HL-60 (cell line): ENCODE results near the gene CACFD1.
A peak's percentile ranks its signal among the peaks of the same experiment; 100 is the strongest.

Experiments used
- DNase-seq, 2 experiments: peaks; one replicate each; pipeline ENCODE4 v3.0.0-alpha.2; 2010 to 2020; ENCODE audit warnings: low read depth in 1 of 2, low spot score in 1 of 2
- H3K27ac ChIP-seq: fragments of 250-450 bp; sonication (Bioruptor Pico); replicated peaks from 2 replicates; pipeline ENCODE4 v1.5.1; 2020; ENCODE audit warnings: mild to moderate bottlenecking, moderate library complexity
- H3K27me3 ChIP-seq: fragments of 250-450 bp; sonication (Bioruptor Pico); 2 replicates; pipeline ENCODE4 v1.5.1; 2021; ENCODE audit warnings: mild to moderate bottlenecking, moderate library complexity; ENCODE audit not compliant: insufficient read depth, poor library complexity, severe bottlenecking
- H3K4me3 ChIP-seq: replicated peaks from 2 replicates; pipeline ENCODE4 v1.5.1; 2011; ENCODE audit warnings: mild to moderate bottlenecking, control low read depth, low read length; ENCODE audit not compliant: insufficient read depth
- GABPA ChIP-seq: IDR thresholded peaks from 2 replicates; pipeline ENCODE4 v1.6.1; 2012; ENCODE audit warnings: low read depth
- POLR2AphosphoS5 ChIP-seq: IDR thresholded peaks from 2 replicates; pipeline ENCODE4 v1.6.1; 2012; ENCODE audit warnings: low read depth
- REST ChIP-seq: IDR thresholded peaks from 2 replicates; pipeline ENCODE4 v1.6.1; 2012; ENCODE audit warnings: low read depth; ENCODE audit not compliant: insufficient replicate concordance
- SPI1 ChIP-seq: IDR thresholded peaks from 2 replicates; pipeline ENCODE4 v1.6.1; 2012; ENCODE audit warnings: low read depth, mild to moderate bottlenecking, borderline replicate concordance
- TF ChIP-seq, protein P1 (sequence below): IDR thresholded peaks from one replicate; pipeline ENCODE4 v1.5.1; 2011; ENCODE audit warnings: low read length, control low read depth, inconsistent platforms; ENCODE audit not compliant: insufficient read depth

Gene CACFD1

DNA sequence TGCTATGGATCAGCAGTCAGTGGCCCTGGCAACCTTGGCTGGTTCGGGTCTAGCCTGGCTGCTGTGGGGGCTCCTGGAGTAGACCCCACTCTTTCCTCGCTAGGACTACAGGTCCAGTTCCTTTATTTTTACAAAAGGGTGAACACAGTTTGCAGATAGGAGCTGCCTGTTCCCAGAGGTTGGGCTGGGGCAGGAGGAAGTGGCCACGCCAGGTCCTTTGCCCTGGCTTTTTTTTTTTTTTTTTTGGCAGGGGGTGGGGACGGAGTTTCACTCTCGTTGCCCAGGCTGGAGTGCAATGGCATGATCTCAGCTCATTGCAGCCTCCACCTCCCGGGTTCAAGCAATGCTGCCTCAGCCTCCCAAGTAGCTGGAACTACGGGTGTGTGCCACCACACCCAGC, 11.2 kb downstream of the CACFD1 start:
- DNase-seq = peak in 1 of 2 experiments; percentile 42
- no peaks in the 10 kb centered on the region for H3K27me3 ChIP-seq
- TF ChIP-seq, protein P1, sequence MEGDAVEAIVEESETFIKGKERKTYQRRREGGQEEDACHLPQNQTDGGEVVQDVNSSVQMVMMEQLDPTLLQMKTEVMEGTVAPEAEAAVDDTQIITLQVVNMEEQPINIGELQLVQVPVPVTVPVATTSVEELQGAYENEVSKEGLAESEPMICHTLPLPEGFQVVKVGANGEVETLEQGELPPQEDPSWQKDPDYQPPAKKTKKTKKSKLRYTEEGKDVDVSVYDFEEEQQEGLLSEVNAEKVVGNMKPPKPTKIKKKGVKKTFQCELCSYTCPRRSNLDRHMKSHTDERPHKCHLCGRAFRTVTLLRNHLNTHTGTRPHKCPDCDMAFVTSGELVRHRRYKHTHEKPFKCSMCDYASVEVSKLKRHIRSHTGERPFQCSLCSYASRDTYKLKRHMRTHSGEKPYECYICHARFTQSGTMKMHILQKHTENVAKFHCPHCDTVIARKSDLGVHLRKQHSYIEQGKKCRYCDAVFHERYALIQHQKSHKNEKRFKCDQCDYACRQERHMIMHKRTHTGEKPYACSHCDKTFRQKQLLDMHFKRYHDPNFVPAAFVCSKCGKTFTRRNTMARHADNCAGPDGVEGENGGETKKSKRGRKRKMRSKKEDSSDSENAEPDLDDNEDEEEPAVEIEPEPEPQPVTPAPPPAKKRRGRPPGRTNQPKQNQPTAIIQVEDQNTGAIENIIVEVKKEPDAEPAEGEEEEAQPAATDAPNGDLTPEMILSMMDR = no peak
- TF ChIP-seq SPI1 = peak; percentile 55; the same call in 1 of the 2 replicates
- peak overlapping the region; percentile 44 for H3K27ac ChIP-seq
- no peak overlapping the region for H3K4me3 ChIP-seq

GRCh38 chr9:133471551-133472276, 11.9 kb downstream of the CACFD1 start:
- no peaks in the 10 kb centered on the region for H3K27me3 ChIP-seq
- TF ChIP-seq SPI1 (no peak), POLR2AphosphoS5 (no peak), GABPA (no peak), REST (no peak)
- TF ChIP-seq, protein P1 = no peak
- no peak for DNase-seq
- H3K27ac ChIP-seq = no peak overlapping the region
- no peak overlapping the region for H3K4me3 ChIP-seq

DNA sequence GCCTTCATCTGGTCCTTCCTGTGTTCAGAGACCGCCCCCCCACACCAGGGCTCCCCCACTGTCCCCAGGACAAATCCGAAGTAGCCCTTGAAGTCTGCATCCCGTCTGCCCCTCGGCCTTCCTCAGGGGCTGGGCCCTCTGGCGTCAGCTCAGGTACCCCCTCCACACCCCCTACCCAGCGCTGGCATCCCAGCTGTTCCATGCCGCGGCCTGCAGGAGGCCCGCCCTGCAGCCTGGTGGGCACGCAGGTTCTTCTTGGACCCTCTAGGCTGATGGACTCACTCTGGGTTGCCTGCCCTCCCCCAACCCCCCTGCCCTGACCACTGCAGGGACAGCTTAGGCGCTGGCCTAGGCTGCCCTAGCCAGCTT, 12.5 kb downstream of the CACFD1 start:
- DNase-seq = no peak
- Histone ChIP-seq H3K27ac (no peak overlapping the region), H3K27me3 (no peaks in the 10 kb centered on the region), H3K4me3 (no peak overlapping the region)
- TF ChIP-seq GABPA (no peak), SPI1 (no peak), POLR2AphosphoS5 (no peak), REST (no peak)
- TF ChIP-seq, protein P1 = no peak
